ENCODE results near the gene HABP4.

HABP4 gene

DNA sequence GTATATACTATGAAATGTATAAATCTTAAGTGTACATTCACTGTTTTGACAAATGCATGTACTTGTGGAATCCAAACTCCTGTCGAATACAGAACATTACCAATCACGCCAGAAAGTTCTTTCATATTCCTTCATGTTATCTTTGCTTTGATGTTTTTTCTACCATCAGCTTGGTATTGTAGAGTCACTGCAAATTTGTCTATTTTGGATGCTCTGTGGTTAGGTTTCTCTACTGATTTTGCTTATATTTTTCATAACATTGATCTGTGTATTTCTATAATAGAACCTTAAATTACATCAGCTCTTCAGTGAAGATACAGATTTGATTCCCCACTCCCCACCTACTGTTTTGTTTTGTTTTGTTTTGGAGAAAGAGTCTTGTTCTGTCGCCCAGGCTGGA lies 30.8 kb downstream of the HABP4 start:
- DNase-seq, result no peak

DNA sequence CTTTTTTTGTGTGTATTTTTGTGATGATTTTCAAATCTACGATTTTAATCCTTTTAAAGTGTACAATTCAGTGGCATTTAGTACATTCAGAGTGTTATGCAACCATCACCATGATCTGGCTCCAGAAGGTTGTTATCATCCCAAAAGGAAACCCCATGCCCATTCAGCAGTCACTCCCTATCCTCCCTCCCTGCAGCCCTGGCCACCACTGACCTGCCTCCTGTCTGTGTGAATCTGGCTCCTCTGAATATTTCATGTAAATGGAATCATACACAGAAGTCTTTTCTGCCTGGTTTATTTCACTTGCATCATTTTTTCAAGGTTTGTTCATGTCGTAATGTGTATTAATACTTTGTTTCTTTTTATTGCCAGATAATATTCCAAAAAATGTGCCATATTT lies 32.5 kb downstream of the HABP4 start:
- no peak for DNase-seq

DNA sequence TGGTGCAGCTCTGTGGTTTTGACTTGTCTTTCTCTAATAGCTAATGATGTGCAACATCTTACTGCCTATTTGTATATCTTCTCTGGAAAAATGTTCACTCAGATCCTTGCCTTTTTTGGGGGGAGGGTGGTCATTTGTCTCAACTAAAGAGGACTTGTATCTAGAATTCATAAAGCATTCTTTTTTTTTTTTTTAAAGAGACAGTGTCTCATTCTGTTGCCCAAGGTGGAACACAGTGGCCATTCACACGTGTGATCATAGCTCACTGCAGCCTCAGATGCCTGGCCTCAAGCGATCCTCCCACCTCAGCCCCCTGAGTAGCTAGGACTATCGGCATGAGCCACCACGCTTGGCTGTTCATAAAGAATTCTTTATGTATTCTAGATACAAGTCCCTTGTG lies 33.2 kb downstream of the HABP4 start:
- no peak for DNase-seq

DNA sequence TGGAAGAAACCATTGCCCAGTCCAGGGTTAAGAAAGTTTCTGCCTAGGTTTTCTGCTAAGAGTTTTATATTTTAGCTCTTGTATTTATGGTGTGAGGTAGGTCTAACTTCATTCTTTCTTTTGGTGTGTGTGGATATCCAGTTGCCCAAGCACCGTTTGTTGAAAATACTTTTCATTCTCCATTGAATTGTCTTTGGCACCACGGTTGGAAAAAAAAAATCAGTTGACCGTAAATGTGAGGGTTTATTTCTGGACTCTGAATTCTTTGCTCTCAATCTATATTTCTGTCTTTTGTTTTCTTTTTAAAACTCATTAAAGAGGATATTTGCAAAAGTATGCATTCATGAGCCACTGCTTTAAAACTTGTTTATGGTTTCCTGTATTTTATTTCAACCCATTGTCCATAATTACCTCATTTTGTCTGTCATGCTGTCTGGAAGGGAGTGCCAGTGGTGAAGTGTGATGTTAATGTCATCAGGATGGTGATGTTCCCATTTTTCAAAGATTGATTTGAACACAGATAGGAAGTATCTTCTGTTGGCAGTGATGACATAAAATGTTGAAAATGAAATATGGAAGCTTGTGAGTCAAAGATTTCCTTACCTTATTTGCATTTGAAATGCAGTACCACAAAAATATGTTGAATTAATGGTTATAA lies 33.9 kb downstream of the HABP4 start:
- no peak for DNase-seq

DNA sequence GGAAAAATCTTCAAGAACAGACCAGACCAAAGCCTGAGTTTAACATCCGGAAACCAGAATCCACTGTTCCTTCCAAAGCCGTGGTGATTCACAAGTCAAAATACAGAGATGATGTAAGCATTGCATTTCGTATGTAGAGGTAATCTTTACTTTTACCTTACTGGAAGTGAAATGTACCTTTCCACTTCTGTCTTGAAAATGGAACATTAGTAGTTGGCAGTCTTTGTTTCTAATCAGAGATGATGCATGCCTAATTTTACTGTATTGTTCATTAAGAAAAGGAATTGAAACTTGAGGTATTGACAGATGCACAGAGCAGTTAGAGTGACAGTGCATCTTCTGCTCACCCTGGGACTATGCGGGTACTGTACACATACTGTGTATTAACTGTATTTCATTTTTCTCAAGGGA lies 34.6 kb downstream of the HABP4 start:
- no peak for DNase-seq

DNA sequence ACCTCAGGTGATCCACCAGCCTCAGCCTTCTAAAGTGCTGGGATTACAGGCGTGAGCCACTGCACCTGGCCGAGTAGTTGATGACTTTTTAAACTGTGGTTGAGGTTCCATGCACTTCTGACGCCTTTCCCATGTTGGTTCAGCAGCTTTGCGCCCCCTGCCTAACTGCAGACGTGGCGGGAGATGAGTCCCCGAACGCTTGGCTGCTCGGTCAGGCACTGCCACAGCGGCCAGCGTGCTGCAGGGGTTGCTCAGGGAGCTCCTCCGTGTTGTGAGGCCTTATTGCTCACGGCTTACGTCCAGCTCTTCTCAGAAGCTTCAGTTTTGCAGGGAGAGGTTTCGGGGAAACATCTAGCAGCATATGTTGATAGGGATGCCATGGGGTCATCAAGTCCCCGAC lies 35.3 kb downstream of the HABP4 start:
- DNase-seq, result no peak

DNA sequence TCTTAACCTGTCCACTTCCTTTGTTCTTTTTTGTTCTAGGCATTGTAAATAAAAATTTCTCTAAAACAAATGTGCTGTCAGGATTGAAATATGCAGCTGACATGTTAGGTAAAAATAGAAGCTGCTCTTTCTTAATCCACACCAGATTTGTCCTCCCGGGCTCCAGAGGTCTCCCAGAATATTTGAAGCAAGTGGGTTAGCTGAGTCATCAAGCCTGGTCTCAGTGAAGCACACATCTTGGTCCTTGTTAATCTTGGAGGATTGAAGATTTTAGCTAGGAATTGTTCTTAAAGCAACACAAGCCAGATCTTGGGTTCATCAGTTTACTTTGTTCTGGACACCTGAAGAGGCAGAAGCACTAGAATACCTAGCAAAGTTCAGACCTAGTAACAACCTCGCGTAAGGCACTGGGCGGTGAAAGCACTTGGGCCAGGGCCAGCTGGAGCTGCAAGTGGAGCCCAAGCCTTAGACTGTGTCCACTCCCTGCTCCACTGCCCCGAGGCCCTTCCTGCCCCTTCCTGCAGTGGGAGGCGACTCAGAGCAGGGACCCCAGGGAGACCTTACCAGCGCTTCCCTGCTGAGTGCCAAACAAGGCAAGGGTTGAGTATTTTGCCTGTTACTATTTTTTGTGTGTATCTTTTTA lies 36.5 kb downstream of the HABP4 start:
- no peak for DNase-seq

DNA sequence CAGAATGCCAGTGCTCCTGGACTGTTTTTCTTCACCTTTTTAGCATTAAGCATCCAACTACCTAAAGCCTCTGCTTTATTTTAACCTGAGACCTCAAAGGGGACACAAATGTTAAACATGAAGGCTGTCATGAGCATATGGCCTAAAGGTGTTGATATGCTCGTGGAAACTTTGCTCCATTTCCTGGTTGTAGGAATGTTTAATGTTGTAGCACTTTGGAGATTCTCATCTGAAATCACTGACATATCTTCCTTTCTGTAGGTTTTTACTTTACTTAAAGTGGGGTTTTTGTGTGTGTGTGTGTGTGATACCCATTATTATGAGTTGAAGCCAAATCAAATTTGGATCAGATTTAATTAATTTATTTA lies 37.0 kb downstream of the HABP4 start:
- DNase-seq, result no peak

DNA sequence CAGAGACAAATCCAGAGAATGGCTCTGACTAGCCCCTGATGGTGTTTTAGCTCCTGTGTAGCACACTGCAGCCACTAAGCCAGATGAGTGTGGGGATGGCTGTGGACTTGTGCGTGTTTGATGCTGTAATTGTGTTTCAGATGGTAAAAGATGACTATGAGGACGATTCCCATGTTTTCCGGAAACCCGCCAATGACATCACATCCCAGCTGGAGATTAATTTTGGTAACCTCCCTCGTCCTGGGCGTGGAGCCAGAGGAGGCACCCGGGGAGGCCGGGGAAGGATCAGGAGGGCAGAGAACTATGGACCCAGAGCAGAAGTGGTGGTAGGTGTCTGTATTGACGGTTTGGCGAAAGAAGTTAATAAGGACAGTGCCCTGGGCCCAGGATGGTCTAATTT lies 38.0 kb downstream of the HABP4 start:
- DNase-seq, result no peak

DNA sequence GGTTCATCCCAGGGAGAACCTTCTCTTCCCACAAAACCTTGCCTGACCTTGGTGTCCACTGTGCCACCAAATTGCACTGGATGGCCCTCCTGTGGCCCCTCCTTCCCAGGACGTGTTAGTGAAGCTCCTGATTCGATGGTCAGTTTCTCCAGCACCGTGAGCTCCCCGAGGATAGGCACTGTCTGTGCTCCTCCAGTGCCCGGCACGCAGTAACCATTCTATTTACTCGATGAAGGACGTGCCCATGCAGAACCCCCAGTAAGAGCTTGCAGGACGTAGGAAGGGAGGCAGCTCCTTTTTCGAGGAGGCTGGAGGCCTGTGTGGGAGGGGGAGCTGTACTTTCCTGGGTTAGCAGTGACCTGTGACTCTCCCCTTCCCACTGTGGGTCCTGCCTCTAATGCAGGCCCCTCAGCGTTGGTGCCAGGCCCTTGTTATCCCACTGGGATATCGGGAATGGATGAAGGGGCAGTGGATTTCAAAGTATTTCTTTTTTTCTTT lies 39.6 kb downstream of the HABP4 start:
- no peak for DNase-seq

DNA sequence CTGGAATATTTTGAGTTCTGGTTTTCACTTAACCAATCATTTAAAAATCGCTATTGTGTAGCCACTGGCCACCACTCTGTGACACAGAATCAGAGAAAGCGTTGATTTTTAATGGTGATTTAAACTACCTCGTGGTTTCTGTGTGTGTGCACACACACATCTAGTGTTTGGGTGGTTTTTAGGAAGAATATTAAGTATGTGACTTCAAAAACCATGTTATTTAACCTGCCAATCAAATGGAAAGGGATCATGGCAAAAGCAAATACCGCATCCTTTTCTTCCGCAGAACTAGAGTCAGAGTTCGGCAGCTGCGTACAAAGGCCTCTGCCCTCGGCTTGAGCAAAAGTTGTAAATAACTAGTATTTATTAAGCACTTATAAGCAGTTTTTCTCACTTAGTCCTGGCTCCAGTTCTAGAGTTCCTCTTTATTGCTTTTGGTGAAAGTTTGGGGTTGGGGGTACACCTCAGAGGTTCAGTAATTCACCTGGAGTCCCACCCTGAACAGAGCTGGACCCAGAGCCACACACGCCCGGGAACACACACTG lies 40.6 kb downstream of the HABP4 start:
- DNase-seq, result no peak

DNA sequence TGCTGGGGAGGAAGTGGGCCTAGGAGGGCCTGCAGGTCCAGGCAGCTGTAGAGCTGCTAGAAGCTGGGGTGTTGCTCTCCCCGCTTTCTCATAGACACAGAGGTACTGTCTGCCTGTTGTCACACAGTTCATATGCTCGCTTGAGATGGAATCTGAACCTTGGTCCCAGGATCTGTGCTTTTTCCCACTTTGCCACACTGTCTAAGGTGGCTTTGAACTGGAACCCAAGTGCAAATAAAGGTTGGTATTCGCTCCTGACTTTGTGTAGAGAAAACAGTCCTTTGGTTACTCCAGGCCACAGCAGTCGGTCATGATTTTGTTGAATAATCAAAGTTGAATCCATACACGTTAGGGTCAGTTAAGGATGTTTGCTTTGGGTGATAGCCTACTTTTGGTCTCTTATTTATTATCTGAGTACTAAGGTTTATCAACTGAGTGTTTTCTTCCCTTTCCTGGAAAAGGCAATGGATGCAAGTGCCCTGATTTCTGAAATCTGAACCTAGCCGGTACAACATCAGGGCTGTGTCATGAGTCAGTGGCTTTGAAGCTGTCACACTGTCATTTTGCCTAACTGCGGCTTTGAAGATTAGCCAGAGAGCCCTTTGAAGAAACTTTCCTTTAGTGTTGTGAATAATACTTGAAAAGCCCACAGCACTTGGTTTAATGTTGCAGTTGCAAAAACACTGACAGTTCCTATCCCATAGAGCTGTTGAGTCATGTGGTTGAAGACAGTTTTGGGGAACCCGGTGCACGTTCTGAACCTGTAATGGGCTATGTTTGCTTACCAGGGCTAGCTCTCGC lies 41.3 kb downstream of the HABP4 start:
- no peak for DNase-seq

DNA sequence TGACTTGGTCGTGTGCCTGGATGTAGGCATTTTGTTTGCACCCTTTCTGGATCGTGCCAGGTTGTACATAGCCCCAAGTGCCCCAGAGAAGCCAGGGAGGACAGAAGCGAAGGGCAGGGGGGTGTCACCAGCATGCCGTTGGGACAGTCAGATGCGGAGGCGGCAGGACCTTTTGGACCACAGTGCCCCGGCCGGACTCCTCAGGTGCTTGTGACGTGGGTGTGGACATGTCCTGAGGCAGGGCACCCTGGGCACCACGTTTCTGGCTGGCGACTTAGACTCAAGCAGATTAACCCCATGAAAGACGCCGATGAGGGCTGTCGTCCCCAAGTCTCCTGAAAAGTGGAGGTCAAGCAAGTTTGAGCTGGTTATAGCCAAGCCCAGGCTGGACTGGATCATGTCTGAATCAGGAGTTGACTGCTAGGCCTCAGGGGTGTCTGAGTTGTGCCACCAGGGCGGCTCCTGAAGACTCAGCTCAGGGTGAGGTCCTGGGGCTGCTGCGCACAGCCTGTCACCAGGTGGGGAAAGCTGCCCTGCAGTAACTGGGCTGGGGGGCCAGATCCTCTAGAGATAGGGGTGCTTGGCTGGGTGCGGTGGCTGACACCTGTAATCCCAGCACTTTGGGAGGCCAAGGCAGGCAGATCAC lies 42.0 kb downstream of the HABP4 start:
- DNase-seq, result no peak

DNA sequence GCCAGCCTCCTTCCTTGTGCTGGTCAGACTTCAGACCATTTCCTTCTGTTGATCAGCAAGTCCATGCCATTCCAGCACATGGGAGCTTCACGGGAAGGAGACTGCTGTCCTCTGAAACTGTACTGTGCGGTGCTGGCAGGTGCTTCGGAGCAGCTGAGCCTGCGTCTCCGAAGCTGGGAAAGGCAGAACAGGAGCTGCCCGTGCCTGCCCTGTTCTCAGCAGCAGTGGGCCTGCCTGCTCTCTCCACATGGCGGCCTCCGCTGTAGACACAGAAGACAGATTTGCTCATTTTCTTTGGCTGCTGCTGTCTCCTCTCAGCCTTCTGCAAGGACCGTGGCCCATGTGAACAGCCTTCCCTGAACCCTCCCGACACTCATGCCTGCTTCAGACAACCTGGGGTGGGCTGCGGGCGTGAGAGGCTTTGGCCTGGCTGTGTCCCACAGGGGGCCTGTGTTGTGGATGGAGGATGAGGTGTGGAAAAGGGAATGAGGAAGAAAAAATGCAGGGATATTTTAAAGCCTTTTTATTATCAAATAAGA lies 43.1 kb downstream of the HABP4 start:
- DNase-seq, result no peak

DNA sequence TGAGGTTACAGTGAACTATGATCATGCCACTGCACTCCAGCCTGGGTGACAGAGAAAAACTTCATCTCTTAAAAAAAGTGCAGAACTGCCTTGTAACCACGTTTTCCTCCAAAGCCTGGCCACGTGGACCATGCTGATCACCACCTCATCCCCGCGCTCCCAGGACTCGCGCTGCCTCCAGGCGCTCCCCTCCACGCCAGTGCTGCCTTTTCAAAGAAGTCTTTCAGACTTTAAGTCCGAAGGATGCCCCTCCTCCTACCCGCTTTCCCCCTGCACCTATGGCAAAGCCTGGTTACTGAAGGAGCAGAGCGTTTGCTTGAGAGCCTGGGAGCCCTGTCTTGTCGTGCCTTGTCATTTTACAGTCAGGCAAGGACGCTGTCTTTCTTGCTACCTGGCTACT lies 43.8 kb downstream of the HABP4 start:
- DNase-seq, result no peak

DNA sequence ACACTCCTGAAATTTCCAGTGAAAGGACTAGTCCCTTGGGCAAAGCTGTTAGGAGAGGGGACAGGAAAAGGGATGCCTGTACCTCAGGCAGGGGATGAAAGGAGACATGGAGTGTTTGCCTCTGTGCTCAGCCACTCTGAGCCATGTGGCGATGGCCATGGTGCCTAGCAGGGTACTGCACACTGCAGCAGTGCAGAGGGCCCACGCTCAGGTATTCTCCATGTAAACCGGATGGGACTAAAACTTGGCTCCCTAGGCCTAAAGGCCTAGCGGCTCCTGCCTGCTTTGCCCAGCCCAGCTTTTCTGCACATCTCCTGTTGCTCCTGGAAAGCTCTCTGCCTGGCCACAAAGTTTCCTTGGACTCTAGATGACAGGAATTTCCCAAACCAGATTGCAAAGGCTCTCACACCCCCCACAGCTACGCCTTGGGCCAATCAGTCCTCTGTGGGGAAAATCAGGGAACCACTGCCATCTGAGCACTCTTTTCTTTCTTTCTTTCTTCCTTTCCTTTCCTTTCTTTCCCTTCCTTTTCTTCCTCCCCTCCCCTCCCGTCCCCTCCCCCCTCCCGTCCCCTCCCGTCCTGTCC lies 44.3 kb downstream of the HABP4 start:
- DNase-seq, result no peak

DNA sequence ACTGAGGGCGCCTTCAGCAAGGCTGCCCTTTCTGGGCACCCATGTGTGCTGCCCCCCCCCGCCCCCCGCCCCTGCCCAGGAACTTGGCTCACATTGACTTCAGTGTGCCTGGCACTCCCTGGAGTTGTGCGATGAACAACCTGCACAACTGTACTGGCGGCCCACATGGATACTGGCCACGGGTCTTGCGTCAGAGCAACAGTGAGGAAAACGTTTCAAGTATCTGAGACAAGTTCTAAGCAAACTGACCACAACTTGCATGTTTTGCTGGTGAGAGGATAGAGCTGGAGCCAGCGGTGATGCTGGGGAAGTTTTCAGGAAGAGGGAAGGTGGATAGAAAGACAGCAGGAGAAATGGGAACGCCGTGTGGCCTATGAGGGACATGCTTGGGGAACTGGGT lies 45.4 kb downstream of the HABP4 start:
- no peak for DNase-seq

DNA sequence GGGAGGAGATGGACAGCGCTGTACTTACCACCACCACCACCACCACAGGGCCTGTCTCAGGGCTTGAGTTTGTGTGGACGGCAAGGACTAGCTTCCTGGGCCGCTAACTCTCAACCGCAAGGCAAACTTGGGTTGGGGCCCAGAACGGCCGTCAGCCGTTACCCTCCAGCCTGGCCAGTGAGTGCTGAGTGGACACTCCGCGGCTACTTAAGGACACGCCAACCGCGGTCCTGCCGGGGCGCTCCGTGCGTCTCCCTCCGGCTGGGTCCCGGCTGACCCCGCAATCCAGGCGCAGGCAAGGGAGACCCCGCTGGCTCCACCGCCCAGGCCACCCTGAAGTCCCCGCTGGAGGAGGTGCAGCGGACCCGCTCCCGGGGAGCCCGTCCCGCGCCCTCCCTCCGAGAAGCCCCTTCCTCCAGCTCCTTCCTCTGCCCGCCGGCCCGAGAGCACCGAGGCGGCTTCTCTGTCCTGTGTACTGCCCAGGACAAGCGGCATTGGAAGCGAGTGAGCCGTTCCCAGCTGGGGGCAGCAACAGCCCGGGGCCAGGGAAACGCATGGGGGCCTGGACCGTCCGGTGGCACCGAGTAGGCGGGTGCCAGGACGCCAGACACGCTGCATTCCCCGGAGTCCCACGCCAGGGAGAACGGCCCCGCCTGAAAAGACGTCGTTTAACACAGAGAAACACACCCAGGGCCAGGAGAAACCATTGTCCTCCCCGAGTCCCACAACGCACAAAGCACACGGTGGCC lies 46.6 kb downstream of the HABP4 start:
- no peak for DNase-seq

DNA sequence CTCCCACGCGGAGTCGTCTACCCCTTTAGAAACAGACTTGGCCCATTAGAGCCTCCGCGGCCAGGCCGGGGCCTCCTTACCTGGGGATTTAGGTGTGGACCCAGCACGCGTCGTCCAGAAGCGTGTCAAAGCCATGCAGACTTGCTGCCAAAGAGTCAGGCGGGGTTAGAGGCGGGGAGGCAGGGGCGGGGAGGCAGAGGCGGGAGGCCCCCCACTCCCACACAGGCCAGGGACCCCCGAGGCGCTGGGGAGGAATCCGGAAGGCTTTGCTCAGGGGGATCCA lies 47.1 kb downstream of the HABP4 start:
- DNase-seq, result no peak

DNA sequence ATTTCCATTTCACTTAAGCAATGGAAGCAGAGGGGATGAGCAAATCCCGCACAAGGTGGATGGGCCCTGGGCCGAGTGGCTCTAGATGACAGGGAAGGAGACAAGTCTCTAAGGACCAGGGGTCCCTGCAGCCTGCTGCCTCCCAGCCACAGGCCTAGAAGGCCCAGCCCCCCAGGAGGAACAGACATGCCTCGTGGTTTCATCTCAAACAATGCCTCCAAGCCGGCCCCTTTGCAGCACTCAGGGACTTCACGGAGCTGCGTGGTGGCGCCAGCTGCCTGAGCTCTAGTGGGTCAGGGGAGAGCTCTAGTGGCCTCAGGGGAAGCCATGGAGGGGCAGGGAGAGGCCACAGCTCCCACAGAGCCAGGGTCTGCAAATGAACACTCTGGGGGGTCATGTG lies 48.8 kb downstream of the HABP4 start:
- no peak for DNase-seq

DNA sequence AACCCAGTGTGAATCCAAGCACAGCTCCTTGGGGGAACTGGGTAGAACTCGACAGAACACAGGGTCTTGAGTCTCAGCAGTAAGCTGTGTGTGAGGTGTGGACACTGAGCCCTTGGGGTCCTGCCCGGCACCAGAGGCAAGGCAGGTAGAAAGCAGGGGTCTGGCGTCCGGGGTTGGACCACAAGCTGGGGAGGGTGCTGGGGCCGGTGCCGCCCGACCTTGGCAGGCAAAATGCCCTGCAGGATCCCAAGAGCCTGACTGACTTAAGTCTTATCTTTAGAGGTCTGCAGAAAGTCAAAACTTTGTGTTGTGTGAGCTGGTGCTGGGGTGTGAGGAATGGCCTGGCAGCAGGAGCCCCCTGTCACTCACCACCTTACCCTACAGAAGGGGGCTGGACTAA lies 49.3 kb downstream of the HABP4 start:
- no peak for DNase-seq

All from NCI-H524 (cell line).